GM12892 (cell line): ENCODE measurements around the gene LRRC2.
A peak's percentile ranks its signal among the peaks of the same experiment; 100 is the strongest.
"Not testable (repeated sequence)": the region's sequence is repeated elsewhere in the genome, so short reads cannot be mapped to it uniquely, and the experiment has no call there.

ENCODE experiments used
- DNase-seq: peaks from one replicate; pipeline ENCODE4 v3.0.0; 2011; ENCODE audit not compliant: insufficient read length
- FAIRE-seq: peaks from 2 replicates; lab custom pipeline; 2011; peaks lifted over from hg19 to GRCh38; lab: Jason Lieb, UNC
- POLR2A ChIP-seq: IDR thresholded peaks from 2 replicates; pipeline ENCODE4 v1.6.1; 2011; ENCODE audit warnings: low read depth, low read length, control low read depth
- POLR2AphosphoS5 ChIP-seq: IDR thresholded peaks from 2 replicates; pipeline ENCODE4 v1.6.1; 2011; ENCODE audit warnings: low read depth, low read length, control low read depth
- TAF1 ChIP-seq: IDR thresholded peaks from 2 replicates; pipeline ENCODE4 v1.6.1; 2011; ENCODE audit warnings: low read depth, mild to moderate bottlenecking, control low read depth, low read length, borderline replicate concordance

Gene LRRC2

GRCh38 chr3:46561951-46562350 is 4.2 kb downstream of the LRRC2 start:
- DNase-seq (no peak), FAIRE-seq (no peak)
- no peak for TF ChIP-seq POLR2AphosphoS5
- TF ChIP-seq TAF1 = no peak
- no peak for TF ChIP-seq POLR2A

GRCh38 chr3:46561511-46561910 is 4.6 kb downstream of the LRRC2 start:
- FAIRE-seq (no peak), DNase-seq (no peak)
- TF ChIP-seq POLR2A (no peak), POLR2AphosphoS5 (no peak), TAF1 (no peak)

- no peak for TF ChIP-seq TAF1
- no peak for TF ChIP-seq POLR2A
- no peak for TF ChIP-seq POLR2AphosphoS5
- no peak for DNase-seq
- FAIRE-seq = no peak
Observed at GRCh38 chr3:46559091-46559704, 6.9 kb downstream of the LRRC2 start.

- TF ChIP-seq TAF1 (no peak), POLR2AphosphoS5 (no peak), POLR2A (no peak)
- peak; percentile 47 for DNase-seq
- peak; percentile 97 for FAIRE-seq
Observed at GRCh38 chr3:46558184-46559043, 7.7 kb downstream of the LRRC2 start.

GRCh38 chr3:46557814-46558183 is 8.3 kb downstream of the LRRC2 start:
- TF ChIP-seq POLR2A (no peak), TAF1 (no peak), POLR2AphosphoS5 (no peak)
- FAIRE-seq (no peak), DNase-seq (no peak)

- FAIRE-seq = no peak
- TF ChIP-seq TAF1 (no peak), POLR2AphosphoS5 (no peak), POLR2A (no peak)
Observed at GRCh38 chr3:46553154-46553553, 12.9 kb downstream of the LRRC2 start.

GRCh38 chr3:46552538-46552937 is 13.6 kb downstream of the LRRC2 start:
- no peak for FAIRE-seq
- DNase-seq = no peak
- no peak for TF ChIP-seq POLR2A

More at GRCh38 chr3:46553154-46553553, 12.9 kb downstream of the LRRC2 start:
- no peak for DNase-seq

- DNase-seq = no peak
- no peak for FAIRE-seq
- no peak for TF ChIP-seq POLR2A
- no peak for TF ChIP-seq TAF1
- TF ChIP-seq POLR2AphosphoS5 = no peak
Observed at GRCh38 chr3:46551615-46552014, 14.5 kb downstream of the LRRC2 start.

GRCh38 chr3:46549989-46550388 is 16.1 kb downstream of the LRRC2 start:
- no peak for DNase-seq
- TF ChIP-seq POLR2A (no peak), POLR2AphosphoS5 (no peak), TAF1 (no peak)
- no peak for FAIRE-seq

GRCh38 chr3:46549408-46549904 is 16.6 kb downstream of the LRRC2 start:
- DNase-seq (no peak), FAIRE-seq (no peak)
- no peak for TF ChIP-seq TAF1
- TF ChIP-seq POLR2A = no peak
- TF ChIP-seq POLR2AphosphoS5 = no peak

- DNase-seq, FAIRE-seq: not testable (repeated sequence)
Observed at GRCh38 chr3:46548611-46549010, 17.5 kb downstream of the LRRC2 start.

- FAIRE-seq (no peak), DNase-seq (no peak)
- TF ChIP-seq POLR2A (no peak), TAF1 (no peak), POLR2AphosphoS5 (no peak)
Observed at GRCh38 chr3:46546896-46547440, 19.1 kb downstream of the LRRC2 start.
